Spleen (tissue), 7 donors: ENCODE measurements around the gene MMAB.

Source experiments
- POLR2A ChIP-seq, 3 donors: fragments of 450-650 bp; IDR thresholded peaks; one replicate each; pipeline ENCODE4 v1.5.1; 2017; ENCODE audit warnings: antibody characterized with exemption in 3 of 3, mild to moderate bottlenecking in 1 of 3
- TF ChIP-seq, protein P1 (sequence below), 11 experiments: fragments of 200-600 bp in 7 of 11; fragments of 450-650 bp in 4 of 11; sonication (generic) in 4 of 11; IDR thresholded peaks in 8 of 11; conservative IDR thresholded peaks in 3 of 11; 1 replicate in 7 of 11; 2 replicates in 4 of 11; pipeline versions ENCODE4 v1.4.0 to v1.8.0; 2016 to 2021; ENCODE audit warnings: antibody characterized with exemption in 11 of 11, inconsistent platforms in 4 of 11, mild to moderate bottlenecking in 1 of 11
- donor health status: DM: no; HTN: no; CAD: no; lungs with moderate emphysema.
- donor health status: DM: no; HTN: no; CAD: no.
- donor health status: DM: no; HTN: no; CAD: no.

DNA sequence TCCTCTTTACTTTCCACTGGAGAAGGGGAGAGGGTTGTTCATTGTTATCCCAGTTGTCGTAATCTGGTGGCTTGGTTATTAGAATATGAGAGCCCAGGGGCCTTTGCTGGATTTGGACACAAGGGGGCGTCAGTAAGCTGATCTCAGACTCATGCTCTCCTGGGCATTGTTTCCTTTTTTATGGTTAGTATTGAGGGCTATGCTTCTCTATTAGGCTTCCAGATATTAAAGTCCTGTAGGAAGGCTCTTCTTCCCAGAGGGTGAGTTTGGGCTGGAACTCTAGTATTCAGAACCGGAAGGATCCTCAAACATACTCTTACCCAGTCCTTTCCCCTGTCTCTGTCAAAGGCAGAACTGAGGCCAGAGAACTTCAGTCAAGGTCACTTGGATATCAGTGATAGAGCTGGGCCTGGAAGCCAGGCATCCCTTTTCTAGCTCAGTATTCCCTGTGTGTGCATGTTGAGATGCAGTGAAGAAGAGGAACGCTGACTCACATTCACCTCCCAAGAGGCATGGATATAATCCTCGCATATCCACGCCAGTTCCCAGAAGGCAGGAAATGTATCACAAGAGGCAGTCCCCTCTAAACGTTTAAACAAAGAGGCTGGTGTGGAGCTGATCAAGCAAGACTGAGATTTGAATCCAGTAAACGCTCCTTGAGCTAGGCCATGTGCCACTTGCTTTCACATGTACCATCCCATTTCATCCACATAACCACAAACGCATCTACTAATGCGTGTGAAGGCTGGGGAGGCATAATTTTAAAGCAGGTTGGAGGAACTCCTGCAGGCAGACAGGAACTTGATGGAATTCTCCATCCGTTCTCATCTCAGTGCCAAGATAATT, 54.3 kb downstream of the MMAB start:
- TF ChIP-seq, protein P1, sequence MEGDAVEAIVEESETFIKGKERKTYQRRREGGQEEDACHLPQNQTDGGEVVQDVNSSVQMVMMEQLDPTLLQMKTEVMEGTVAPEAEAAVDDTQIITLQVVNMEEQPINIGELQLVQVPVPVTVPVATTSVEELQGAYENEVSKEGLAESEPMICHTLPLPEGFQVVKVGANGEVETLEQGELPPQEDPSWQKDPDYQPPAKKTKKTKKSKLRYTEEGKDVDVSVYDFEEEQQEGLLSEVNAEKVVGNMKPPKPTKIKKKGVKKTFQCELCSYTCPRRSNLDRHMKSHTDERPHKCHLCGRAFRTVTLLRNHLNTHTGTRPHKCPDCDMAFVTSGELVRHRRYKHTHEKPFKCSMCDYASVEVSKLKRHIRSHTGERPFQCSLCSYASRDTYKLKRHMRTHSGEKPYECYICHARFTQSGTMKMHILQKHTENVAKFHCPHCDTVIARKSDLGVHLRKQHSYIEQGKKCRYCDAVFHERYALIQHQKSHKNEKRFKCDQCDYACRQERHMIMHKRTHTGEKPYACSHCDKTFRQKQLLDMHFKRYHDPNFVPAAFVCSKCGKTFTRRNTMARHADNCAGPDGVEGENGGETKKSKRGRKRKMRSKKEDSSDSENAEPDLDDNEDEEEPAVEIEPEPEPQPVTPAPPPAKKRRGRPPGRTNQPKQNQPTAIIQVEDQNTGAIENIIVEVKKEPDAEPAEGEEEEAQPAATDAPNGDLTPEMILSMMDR (IDR thresholded peaks at IDR 0.05 in 8 of 11, conservative IDR thresholded peaks at IDR 0.05 in 3 of 11), result peak; percentile 49 to 88 (median 75)
- TF ChIP-seq POLR2A (IDR thresholded peaks at IDR 0.05), result no peak
